ENCODE results near the gene DDX3X. TPM values are rescaled to one million over a fixed set of nuclear protein-coding genes. Genes with fewer than 3 reads are reported as not detected.

DDX3X gene
- total and polyA plus RNA-seq, 2 of the 4 experiments (the other 2 are of a cell fraction) = 64.8 to 229 TPM

DNA sequence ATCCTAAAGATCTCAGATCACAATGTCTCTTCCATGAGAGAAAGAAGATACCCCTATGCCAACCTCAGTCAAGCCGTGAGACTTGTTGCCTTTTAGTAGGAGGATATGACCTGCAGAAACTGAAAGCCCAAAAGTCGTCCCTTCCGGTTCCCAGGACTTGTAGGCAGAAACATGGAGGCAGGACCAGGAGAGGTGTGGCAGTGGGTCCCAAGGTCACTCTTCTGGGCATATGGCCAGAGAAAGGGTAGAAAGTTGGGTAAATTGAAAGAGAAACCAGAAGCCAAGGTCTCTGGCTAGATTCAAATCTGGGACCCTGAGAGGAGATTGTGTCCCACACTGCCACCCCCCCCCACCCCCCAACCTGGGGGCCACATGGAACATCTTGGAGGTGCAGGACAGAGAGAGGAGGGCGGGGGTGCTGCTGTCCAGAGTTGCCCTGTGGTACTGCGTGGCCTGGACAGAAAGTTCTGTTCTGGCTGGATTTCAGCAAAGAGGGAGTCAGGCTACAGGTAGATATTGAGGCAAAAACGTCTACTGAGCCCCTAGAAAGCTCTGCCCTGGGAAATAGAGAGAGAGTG, 55.4 kb downstream of the DDX3X start:
- no peak overlapping the region for H2BK5ac ChIP-seq (ENCODE audit: low read depth, low read length, poor library complexity, severe bottlenecking)
- H3K4me1 ChIP-seq (ENCODE audit: control insufficient read depth, insufficient read depth, low read length) = no peaks in the 10 kb centered on the region; the same call in 1 of the 2 replicates
- ATAC-seq (ENCODE audit: low read depth) = no peak
- no peaks in the 10 kb centered on the region for H3K9me3 ChIP-seq (ENCODE audit: control insufficient read depth, insufficient read depth, low read length)
- H2AK9ac ChIP-seq (replicated peaks; ENCODE audit: low read depth, low read length, poor library complexity) = peak overlapping the region; percentile 24
- no peak overlapping the region for H3K56ac ChIP-seq (ENCODE audit: extremely low read depth, insufficient read depth, low read length)
- no peak overlapping the region for H4K91ac ChIP-seq (ENCODE audit: insufficient read depth, low read depth, low read length)
- H3K23ac ChIP-seq (ENCODE audit: low read depth, low read length) = no peak overlapping the region
- CTCF ChIA-PET = interaction anchor here (0.5 kb wide), 1 partner anchor 846 kb away, joined by 3 read pairs; no protein-coding TSS in a partner anchor
- no peaks in the 10 kb centered on the region; a peak in 1 of 4 replicates for H3K79me1 ChIP-seq (ENCODE audit: low read depth in 1 of 2, low read length in 2 of 2)
- H4K20me1 ChIP-seq (ENCODE audit: insufficient read depth, low read length) = no peaks in the 10 kb centered on the region; the same call in 1 of the 2 replicates
- no peak for DNase-seq
- no peak overlapping the region for H3K27ac ChIP-seq (ENCODE audit: insufficient read depth, low read length)
- no TSS peak for BruUV-seq (replicated peaks)
- POLR2A ChIA-PET (ENCODE audit: unreplicated experiment) = no interaction called here
- no peak overlapping the region for H2BK20ac ChIP-seq (ENCODE audit: low read depth, low read length)
- dilution Hi-C loops (cut with HindIII; ENCODE audit: low sequenced_read_pairs, unreplicated experiment) (no loop called here), in situ Hi-C loops (cut with MboI; ENCODE audit: low sequenced_read_pairs) (no loop called here), intact Hi-C loops (cut with micrococcal nuclease) (no loop called here)
- no peak overlapping the region for H2BK120ac ChIP-seq (ENCODE audit: low read depth, low read length)
- H3K4ac ChIP-seq (ENCODE audit: low read depth, low read length) = no peak overlapping the region
- no peaks in the 10 kb centered on the region for H3K36me3 ChIP-seq (ENCODE audit: control insufficient read depth, insufficient read depth, low read length)
- H3K18ac ChIP-seq (ENCODE audit: low read depth, low read length) = no peak overlapping the region
- no peak overlapping the region for H2AFZ ChIP-seq (replicated peaks; ENCODE audit: low read length, poor library complexity)
- H2BK15ac ChIP-seq (ENCODE audit: low read depth, low read length) = no peak overlapping the region
- H4K8ac ChIP-seq (ENCODE audit: low read depth in 2 of 2, low read length in 2 of 2) = no peak overlapping the region
- H3K9ac ChIP-seq (ENCODE audit: low read depth, low read length) = no peak overlapping the region
- no peak overlapping the region for H3K14ac ChIP-seq (replicated peaks; ENCODE audit: low read depth, low read length)
- no peak overlapping the region for H4K5ac ChIP-seq (ENCODE audit: low read depth, low read length)
- 0 out of 2 replicates have a peak, but pooled peaks cover under 1% of the 10 kb centered on the region for H3K9me1 ChIP-seq (ENCODE audit: insufficient read depth, low read length)
- H3K27me3 ChIP-seq (ENCODE audit: control insufficient read depth, insufficient read depth, low read length) = peaks cover 6% of the 10 kb centered on the region
- H3K4me3 ChIP-seq (ENCODE audit: insufficient read depth, low read depth, low read length) = no peak overlapping the region
- TF ChIP-seq CHD1 (IDR thresholded peaks at IDR 0.05; ENCODE audit: low read depth, low read length) (no peak), MAFK (IDR thresholded peaks at IDR 0.05; ENCODE audit: low read depth, low read length) (no peak), USF2 (IDR thresholded peaks at IDR 0.05; ENCODE audit: low read depth, low read length) (no peak), RFX5 (IDR thresholded peaks at IDR 0.05; ENCODE audit: low read depth, low read length) (no peak), BHLHE40 (IDR thresholded peaks at IDR 0.05; ENCODE audit: low read depth, low read length) (no peak), MXI1 (IDR thresholded peaks at IDR 0.05; ENCODE audit: borderline replicate concordance, low read depth, low read length) (no peak), MAZ (IDR thresholded peaks at IDR 0.05; ENCODE audit: borderline replicate concordance, low read depth, low read length) (no peak), CEBPB (IDR thresholded peaks at IDR 0.05; ENCODE audit: low read depth, low read length) (no peak), FOS (IDR thresholded peaks at IDR 0.05; ENCODE audit: low read depth, low read length) (no peak), RAD21 (IDR thresholded peaks at IDR 0.05; ENCODE audit: low read length) (no peak), SMC3 (IDR thresholded peaks at IDR 0.05; ENCODE audit: low read depth, low read length) (no peak), ELK1 (IDR thresholded peaks at IDR 0.05; ENCODE audit: borderline replicate concordance, low read depth, low read length) (no peak), POLR2A (IDR thresholded peaks at IDR 0.05; ENCODE audit: low read depth, low read length) (no peak), RCOR1 (IDR thresholded peaks at IDR 0.05; ENCODE audit: insufficient replicate concordance, low read length) (no peak), NFE2L2 (IDR thresholded peaks at IDR 0.05; ENCODE audit: low read depth, low read length) (no peak)
- TF ChIP-seq, protein P1, sequence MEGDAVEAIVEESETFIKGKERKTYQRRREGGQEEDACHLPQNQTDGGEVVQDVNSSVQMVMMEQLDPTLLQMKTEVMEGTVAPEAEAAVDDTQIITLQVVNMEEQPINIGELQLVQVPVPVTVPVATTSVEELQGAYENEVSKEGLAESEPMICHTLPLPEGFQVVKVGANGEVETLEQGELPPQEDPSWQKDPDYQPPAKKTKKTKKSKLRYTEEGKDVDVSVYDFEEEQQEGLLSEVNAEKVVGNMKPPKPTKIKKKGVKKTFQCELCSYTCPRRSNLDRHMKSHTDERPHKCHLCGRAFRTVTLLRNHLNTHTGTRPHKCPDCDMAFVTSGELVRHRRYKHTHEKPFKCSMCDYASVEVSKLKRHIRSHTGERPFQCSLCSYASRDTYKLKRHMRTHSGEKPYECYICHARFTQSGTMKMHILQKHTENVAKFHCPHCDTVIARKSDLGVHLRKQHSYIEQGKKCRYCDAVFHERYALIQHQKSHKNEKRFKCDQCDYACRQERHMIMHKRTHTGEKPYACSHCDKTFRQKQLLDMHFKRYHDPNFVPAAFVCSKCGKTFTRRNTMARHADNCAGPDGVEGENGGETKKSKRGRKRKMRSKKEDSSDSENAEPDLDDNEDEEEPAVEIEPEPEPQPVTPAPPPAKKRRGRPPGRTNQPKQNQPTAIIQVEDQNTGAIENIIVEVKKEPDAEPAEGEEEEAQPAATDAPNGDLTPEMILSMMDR (conservative IDR thresholded peaks at IDR 0.05; ENCODE audit: low read depth, low read length) = no peak
- H2AK5ac ChIP-seq (ENCODE audit: low read depth, low read length) = no peak overlapping the region
- H3K4me2 ChIP-seq (ENCODE audit: low read depth, low read length) = no peak overlapping the region
- WGBS, 2 experiments (ENCODE audit: extremely low coverage in 2 of 2, insufficient read length in 1 of 2) = 38% methylated on average over 1 of the region's 6 CpGs; no CpG with 5 or more reads in 1 of the 2 experiments

Measured in IMR-90 (cell line).